ENCODE results near the gene LLGL2.

GRCh38 chr17:75514919-75515495, 10.5 kb upstream of the LLGL2 start:
- TF ChIP-seq EZH2 (IDR thresholded peaks at IDR 0.05; ENCODE audit: insufficient read depth, low read length) (no peak), CTCF (IDR thresholded peaks at IDR 0.05; ENCODE audit: insufficient read depth, low read depth, low read length) (no peak)

Measured in astrocyte (in vitro differentiated cells and primary cell).